ENCODE data around the gene TPST2.
"Not testable (repeated sequence)": the region's sequence is repeated elsewhere in the genome, so short reads cannot be mapped to it uniquely, and the experiment has no call there.

Gene TPST2

DNA sequence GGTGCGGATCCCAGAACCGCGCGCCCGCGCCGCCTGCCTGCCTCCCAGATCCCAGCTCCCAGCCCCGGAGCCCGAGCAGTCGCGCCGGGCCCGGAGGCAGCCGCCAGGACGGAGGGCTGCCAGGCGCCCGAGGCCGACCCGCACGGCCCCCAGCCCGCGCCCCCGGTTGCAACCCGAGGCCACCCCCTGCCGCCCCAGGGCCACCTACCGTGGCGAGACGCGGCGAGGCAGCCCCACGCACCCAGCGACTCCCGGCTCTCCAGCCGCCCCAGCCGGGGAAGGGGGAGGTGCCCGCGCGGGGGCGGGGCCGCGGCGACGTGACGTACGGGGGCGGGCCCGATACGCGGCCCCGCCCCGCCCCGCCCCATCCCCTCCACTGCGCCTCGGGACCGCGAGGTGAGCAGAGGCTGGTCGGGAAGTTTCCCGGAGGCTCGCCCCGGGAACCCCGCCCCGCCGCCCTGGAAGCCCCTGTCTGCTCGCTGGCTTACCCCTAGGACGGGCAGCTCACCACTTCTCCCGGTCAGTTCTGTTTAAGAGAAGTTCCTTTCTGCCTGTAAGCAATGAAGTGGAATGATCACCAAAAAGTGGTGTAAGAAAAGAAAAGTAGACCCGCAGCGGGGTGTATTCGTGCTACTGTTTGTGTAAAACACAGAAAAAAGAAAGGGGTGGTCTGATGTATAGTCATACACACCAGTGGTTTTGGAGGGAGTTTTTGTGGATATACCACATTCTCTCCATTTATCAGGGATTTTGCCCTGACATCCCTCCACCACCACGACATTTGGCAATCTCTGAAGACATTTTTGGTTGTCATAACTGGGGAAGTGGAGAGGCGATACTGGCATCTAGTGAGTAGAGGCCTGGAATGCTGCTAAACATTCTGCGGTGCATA lies at the start of gene TPST2:
Gene TPST2 (minus strand): TSS at position 288 of the 892 bp plus-strand sequence. CDS start 48,502 bp downstream, outside the sequence.
- DNase-seq = peak; percentile 74 to 79

DNA sequence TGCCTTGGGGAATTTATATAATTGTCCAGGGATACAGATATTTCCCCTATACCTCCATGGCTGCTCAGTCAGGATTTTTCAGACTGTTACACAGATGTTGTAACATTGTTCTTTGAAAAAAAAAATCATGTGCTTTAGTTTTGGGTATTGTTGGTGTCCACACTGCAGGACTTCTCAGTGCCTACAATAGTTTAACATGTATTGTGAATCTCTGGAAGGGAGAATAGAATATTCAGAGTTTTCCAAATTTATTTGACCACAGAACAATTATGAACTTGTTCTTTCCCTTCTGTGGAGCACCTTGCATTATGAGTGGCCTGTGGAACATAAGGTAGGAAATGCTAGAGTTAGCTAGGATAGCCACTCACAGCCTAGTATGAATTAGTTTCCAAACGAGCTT lies 46.4 kb upstream of the TPST2 start:
- DNase-seq = no peak

GRCh38 chr22:26635117-26635516 lies 45.2 kb upstream of the TPST2 start:
- DNase-seq = no peak

- no peak for DNase-seq
Observed at GRCh38 chr22:26634189-26634588, 44.3 kb upstream of the TPST2 start.

GRCh38 chr22:26632422-26633155 lies 42.7 kb upstream of the TPST2 start:
- no peak for DNase-seq

DNA sequence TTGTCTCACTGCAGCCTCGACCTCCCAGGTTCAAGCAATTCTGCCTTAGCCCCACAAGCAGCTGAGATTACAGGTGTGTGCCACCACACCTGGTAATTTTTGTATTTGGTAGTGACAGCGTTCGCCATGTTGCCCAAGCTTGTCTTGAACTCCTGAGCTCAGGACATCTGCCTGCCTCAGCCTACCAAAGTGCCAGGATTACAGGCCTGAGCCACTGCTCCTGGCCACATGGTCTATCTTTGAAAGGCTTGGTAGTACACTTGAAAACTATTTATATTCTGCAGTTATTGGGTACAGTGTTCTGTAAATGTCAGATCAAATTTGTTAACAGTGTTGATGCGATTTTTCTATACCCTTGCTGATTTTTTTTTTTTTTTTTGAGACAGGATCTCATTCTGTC lies 41.4 kb upstream of the TPST2 start:
- DNase-seq = no peak

- DNase-seq = no peak
Observed at GRCh38 chr22:26629988-26630761, 40.2 kb upstream of the TPST2 start.

DNA sequence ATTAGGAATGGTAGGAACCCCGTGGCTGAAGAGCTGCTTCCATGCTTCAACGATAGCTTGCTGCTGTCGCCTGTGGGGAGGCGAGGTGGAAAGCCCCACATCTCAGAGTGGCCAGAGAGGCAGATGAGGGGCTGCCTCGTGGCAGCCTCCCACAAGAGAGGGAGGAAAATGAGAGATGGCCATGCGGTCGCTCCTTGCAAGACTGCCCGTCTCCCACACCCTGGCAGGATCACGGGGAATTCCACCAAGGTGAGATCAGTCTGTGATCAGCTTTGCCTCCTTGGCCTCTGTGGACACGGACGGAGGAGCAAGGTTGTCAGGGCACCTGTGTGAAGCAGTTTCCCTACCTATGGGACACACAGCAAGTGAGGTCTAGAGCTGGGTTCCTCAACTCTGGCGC lies 34.9 kb upstream of the TPST2 start:
- DNase-seq = no peak

DNA sequence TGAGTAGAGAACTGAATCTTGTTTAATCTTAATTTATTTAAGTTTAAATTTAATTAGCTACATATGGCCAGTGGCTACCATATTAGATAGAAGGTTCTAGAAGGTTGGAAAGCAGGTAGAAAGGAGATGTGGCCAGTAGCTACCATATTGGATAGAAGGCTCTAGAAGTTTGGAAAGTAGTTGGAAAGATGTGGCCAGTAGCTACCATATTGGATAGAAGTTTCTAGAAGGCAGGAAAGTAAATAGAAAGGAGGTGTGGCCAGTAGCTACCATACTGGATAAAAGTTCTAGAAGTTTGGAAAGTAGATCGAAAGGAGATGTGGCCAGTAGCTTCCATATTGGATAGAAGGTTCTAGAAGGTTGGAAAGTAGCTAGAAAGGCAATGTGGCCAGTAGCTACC lies 34.1 kb upstream of the TPST2 start:
- DNase-seq = no peak

GRCh38 chr22:26621663-26622062 lies 31.7 kb upstream of the TPST2 start, which contains the start of gene CRYBA4:
CRYBA4 (plus strand) TSS chr22:26621963; CDS start chr22:26622597, 634 bp downstream.
- DNase-seq = no peak

DNA sequence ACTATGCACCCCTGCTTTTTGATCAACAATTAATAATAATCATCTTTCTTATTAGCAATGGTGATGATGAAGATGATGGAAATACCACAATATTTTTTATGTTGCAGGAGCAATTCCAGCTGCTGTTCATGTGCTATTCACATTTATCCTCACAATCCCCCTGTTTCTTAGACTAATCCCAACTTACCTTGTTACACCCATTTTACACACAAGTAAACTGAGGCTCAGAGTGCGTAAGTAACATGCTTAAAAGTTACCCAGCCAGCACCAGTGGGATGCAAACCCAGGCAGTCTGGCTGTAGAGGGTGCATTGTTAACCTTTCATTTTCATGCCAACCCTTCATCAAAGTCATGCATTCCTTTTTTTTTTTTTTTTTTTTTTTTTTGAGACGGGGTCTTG lies 30.3 kb upstream of the TPST2 start:
- no peak for DNase-seq

DNA sequence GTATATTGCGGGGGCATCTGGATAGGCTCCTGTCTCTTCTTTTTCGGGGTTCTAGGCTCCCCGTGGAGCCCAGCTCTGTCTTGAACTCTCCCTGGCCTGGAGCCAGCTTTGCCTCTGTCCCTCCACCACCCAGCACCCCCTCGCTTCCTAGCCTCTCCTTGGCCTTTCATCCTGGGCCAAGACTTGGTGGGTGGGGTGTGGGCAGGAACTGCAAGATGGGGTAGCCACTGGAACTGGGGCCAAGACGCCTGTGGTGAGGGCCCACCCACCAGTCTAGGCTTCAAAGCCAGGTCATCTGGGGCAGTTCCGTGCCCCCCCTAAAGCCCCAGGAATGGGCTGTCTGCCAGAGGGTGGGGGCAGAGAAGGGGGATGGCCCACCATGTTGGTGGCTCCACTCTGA lies 29.6 kb upstream of the TPST2 start:
- DNase-seq = no peak

DNA sequence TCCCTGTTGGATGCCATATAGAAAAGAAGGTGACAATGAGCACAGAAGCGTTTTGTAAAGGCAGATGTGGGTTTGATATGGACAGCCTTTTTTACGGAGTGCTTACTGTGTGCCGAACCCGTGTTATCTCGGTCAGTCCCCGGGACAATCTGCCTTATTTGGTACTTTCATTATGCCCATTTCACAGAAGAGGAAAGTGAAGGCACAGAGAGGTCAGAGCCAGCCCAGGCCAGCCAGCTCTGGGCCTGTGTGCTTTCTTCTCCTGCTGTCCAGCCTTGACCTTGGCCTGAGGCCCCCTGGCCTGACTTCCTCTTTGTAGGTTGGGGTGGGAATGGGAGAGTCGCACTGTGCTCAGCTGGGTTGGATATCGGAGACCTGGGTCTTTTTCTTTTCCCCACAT lies 28.5 kb upstream of the TPST2 start:
- no peak for DNase-seq

DNA sequence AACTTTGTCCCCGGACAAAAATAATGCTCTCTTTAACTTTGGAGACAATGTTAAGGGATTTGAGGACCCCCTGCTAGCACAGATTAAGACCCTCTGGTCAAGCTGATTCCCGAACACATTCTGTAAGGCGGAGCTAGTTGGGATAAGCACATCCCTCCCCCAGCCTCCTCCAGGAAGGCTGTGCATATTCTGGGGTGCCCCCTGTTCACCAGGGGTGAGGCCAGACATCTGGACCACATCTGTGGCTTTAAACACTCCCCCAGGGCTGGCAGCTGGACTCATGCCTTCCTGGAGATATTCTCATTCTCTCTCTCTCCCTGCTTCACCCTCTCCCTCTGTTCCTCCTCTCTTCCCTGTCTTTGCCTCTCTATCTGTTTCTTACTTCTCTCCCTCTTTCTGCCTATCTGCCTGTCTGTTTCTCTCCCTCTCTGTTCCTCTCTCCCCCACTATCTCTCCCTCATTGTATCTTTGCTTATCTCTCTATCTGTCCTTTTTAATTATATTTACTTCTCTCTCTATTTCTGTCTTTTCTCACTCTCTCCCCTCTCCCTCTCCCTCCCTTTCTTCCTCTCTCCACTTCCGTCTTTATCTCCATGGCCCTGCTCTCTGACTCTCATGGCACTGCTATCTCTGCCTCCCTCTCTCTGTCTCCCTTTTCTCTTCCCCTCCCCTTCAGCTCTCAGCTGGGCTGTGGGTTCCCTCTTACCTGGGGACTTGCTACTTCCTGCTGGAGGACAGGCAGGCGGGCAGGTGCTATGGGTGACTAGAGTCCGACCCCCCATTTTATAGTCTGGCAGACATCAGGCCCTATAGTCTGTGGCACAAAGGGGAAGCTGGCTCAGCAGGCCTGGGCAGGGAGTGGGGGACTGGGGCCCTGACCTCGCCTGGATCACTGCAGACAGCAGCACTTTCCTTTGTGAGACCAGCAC lies 27.6 kb upstream of the TPST2 start, which contains the start of gene CRYBB1:
Gene CRYBB1 (minus strand): TSS at position 757 of the 929 bp plus-strand sequence. CDS start 1,708 bp downstream, outside the sequence.
- DNase-seq = no peak

GRCh38 chr22:26616650-26617049 lies 26.7 kb upstream of the TPST2 start:
- no peak for DNase-seq

- no peak for DNase-seq
Observed at GRCh38 chr22:26615830-26616435, 26.0 kb upstream of the TPST2 start.

DNA sequence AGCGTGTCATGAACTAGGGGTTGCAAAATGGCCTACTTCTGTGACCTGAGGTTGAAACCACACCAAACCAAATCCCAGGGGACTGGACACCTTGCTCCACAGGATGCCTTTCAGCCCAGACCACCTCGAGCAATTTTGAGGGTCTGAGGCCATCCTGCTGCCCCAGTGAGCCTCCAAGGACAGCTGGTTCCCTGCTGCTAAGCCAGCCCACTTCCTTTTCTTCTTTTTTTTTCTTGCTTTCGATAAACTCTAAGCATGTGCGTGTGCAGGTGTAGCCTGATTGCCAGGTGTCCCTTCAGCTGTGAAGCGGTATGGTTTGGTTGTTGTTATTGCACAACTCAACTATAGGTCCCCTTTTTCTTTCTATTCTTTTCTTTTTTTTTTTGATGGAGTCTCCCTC lies 25.2 kb upstream of the TPST2 start:
- DNase-seq = no peak

GRCh38 chr22:26614322-26614721 lies 24.4 kb upstream of the TPST2 start:
- DNase-seq = no peak

GRCh38 chr22:26613753-26614152 lies 23.8 kb upstream of the TPST2 start:
- not testable (repeated sequence) for DNase-seq

- DNase-seq = no peak
Observed at GRCh38 chr22:26612652-26613051, 22.7 kb upstream of the TPST2 start.

GRCh38 chr22:26610996-26611395 lies 21.1 kb upstream of the TPST2 start:
- no peak for DNase-seq
